ENCODE data around the gene SCML2.

SCML2 gene

DNA sequence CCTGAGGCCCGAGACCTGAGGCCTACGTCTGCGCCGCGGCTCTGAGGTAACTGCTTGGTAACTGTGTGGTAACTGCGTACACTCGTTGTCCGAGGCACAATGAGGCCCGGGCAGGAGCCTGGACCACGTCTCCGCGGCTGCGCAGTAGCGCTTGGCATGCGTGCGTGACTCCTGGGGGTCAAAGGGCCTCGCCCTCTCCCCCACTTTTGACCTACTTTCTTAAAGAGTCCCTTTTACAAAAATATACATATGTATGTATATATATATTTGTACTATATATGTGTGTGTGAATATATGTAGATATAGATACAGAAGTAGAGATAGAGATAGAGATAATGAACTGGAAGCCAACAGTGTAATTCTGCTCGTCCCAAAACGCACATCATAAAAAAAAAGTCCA, 133.7 kb downstream of the SCML2 start, which contains the start of gene BEND2:
Gene BEND2 (minus strand): TSS at position 101 of the 400 bp plus-strand sequence. CDS start 136 bp downstream, outside the sequence.
- no peak within 1 kb of the TSS for H3K4me3 ChIP-seq (replicated peaks; ENCODE audit: low read depth, low read length)
- DNase-seq (ENCODE audit: extremely low read depth, low read depth) = no peak
- TF ChIP-seq, protein P1, sequence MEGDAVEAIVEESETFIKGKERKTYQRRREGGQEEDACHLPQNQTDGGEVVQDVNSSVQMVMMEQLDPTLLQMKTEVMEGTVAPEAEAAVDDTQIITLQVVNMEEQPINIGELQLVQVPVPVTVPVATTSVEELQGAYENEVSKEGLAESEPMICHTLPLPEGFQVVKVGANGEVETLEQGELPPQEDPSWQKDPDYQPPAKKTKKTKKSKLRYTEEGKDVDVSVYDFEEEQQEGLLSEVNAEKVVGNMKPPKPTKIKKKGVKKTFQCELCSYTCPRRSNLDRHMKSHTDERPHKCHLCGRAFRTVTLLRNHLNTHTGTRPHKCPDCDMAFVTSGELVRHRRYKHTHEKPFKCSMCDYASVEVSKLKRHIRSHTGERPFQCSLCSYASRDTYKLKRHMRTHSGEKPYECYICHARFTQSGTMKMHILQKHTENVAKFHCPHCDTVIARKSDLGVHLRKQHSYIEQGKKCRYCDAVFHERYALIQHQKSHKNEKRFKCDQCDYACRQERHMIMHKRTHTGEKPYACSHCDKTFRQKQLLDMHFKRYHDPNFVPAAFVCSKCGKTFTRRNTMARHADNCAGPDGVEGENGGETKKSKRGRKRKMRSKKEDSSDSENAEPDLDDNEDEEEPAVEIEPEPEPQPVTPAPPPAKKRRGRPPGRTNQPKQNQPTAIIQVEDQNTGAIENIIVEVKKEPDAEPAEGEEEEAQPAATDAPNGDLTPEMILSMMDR (IDR thresholded peaks at IDR 0.05; ENCODE audit: low read depth, low read length, missing control alignments) = no peak

- TF ChIP-seq, protein P1 (IDR thresholded peaks at IDR 0.05; ENCODE audit: low read depth, low read length, missing control alignments) = no peak
- no peak overlapping the region for H3K4me3 ChIP-seq (replicated peaks; ENCODE audit: low read depth, low read length)
- no peak for DNase-seq (ENCODE audit: extremely low read depth, low read depth)
Observed at GRCh38 chrX:18210470-18210869, 144.0 kb downstream of the SCML2 start.

- TF ChIP-seq, protein P1 (IDR thresholded peaks at IDR 0.05; ENCODE audit: low read depth, low read length, missing control alignments) = no peak
- DNase-seq (ENCODE audit: extremely low read depth, low read depth) = no peak
- no peak overlapping the region for H3K4me3 ChIP-seq (replicated peaks; ENCODE audit: low read depth, low read length)
Observed at GRCh38 chrX:18206657-18207056, 147.8 kb downstream of the SCML2 start.

GRCh38 chrX:18203631-18204030, 150.9 kb downstream of the SCML2 start:
- no peak overlapping the region for H3K4me3 ChIP-seq (replicated peaks; ENCODE audit: low read depth, low read length)
- DNase-seq (ENCODE audit: extremely low read depth, low read depth) = no peak
- TF ChIP-seq, protein P1 (IDR thresholded peaks at IDR 0.05; ENCODE audit: low read depth, low read length, missing control alignments) = no peak

DNA sequence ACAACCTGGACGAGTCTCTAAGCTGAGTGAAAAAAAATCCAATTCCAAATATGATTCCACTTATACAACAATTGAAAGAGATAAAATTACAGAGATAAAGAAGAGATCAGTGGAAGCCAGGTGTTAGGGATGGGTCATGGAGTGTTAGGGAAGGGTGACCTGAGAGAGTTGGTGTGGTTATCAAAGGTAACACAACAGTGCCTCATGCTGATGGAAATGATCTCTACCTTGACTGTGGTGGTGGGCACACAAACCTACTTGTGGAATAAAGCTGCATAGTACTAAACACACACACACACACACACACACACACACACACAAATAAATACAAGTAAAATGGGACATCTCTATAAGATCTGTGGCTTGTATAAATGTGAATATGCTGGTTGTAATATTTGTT, 159.8 kb downstream of the SCML2 start:
- TF ChIP-seq, protein P1 (IDR thresholded peaks at IDR 0.05; ENCODE audit: low read depth, low read length, missing control alignments) = no peak
- DNase-seq (ENCODE audit: extremely low read depth, low read depth) = no peak
- H3K4me3 ChIP-seq (replicated peaks; ENCODE audit: low read depth, low read length) = no peak overlapping the region
